GM19193 (cell line): ENCODE data around the gene APP.

ENCODE experiments used
- POLR2A ChIP-seq: IDR thresholded peaks from 4 replicates; pipeline ENCODE4 v1.6.1; 2011; ENCODE audit not compliant: insufficient read depth, insufficient read length; ENCODE audit errors: extremely low read depth

Gene APP

GRCh38 chr21:26169611-26170470, 729 bp downstream of the APP start:
- no peak for TF ChIP-seq POLR2A

GRCh38 chr21:26169061-26169610, 1.4 kb downstream of the APP start:
- no peak for TF ChIP-seq POLR2A

GRCh38 chr21:26168371-26168770, 2.2 kb downstream of the APP start:
- no peak for TF ChIP-seq POLR2A

- no peak for TF ChIP-seq POLR2A
Measured at GRCh38 chr21:26167593-26167992, 3.0 kb downstream of the APP start.

- no peak for TF ChIP-seq POLR2A
Measured at GRCh38 chr21:26165331-26165730, 5.2 kb downstream of the APP start.

- no peak for TF ChIP-seq POLR2A
Measured at GRCh38 chr21:26164311-26164710, 6.3 kb downstream of the APP start.

- no peak for TF ChIP-seq POLR2A
Measured at GRCh38 chr21:26162081-26162480, 8.5 kb downstream of the APP start.

- no peak for TF ChIP-seq POLR2A
Measured at GRCh38 chr21:26159869-26160268, 10.7 kb downstream of the APP start.

GRCh38 chr21:26157801-26158200, 12.8 kb downstream of the APP start:
- no peak for TF ChIP-seq POLR2A

- no peak for TF ChIP-seq POLR2A
Measured at GRCh38 chr21:26154753-26155152, 15.8 kb downstream of the APP start.

GRCh38 chr21:26153758-26154157, 16.8 kb downstream of the APP start:
- no peak for TF ChIP-seq POLR2A

- no peak for TF ChIP-seq POLR2A
Measured at GRCh38 chr21:26148840-26149354, 21.7 kb downstream of the APP start.

GRCh38 chr21:26148071-26148839, 22.3 kb downstream of the APP start:
- TF ChIP-seq POLR2A, result no peak

GRCh38 chr21:26147535-26147934, 23.0 kb downstream of the APP start:
- no peak for TF ChIP-seq POLR2A

GRCh38 chr21:26146681-26147080, 23.9 kb downstream of the APP start:
- no peak for TF ChIP-seq POLR2A

GRCh38 chr21:26144031-26144430, 26.5 kb downstream of the APP start:
- TF ChIP-seq POLR2A, result no peak

GRCh38 chr21:26142363-26142762, 28.2 kb downstream of the APP start:
- TF ChIP-seq POLR2A, result no peak
